ENCODE results near the gene WDR1. TPM values are rescaled to one million over a fixed set of nuclear protein-coding genes. Genes with fewer than 3 reads are reported as not detected.

WDR1 gene
- total RNA-seq, 1 experiment from 2014 or later = 367 TPM

GRCh38 chr4:10106421-10107039 is 10.1 kb downstream of the WDR1 start:
- no peaks in the 10 kb centered on the region; a peak in 1 of 5 replicates for H3K9me3 Mint-ChIP-seq
- H3K23ac ChIP-seq (ENCODE audit: insufficient read length, low read depth, low read length) = no peak overlapping the region
- H2AK5ac ChIP-seq (ENCODE audit: insufficient read length, low read length) = no peak overlapping the region
- no peak overlapping the region for H3K56ac ChIP-seq (ENCODE audit: insufficient read length, low read depth, low read length)
- H3K27ac Mint-ChIP-seq = no peak overlapping the region; a peak in 1 of 7 replicates
- no peak overlapping the region for H3K4me2 ChIP-seq (ENCODE audit: insufficient read depth, insufficient read length, low read length)
- peaks cover 81% of the 10 kb centered on the region for H3K79me2 ChIP-seq (ENCODE audit: insufficient read depth, low read length)
- H4K8ac ChIP-seq (replicated peaks; ENCODE audit: insufficient read length, low read depth, low read length) = no peak overlapping the region
- no peak overlapping the region for H2BK20ac ChIP-seq (ENCODE audit: low read depth, low read length, poor library complexity, severe bottlenecking)
- H2BK5ac ChIP-seq (ENCODE audit: insufficient read length, low read length) = no peak overlapping the region
- H3K23me2 ChIP-seq (ENCODE audit: insufficient read length, low read depth, low read length, poor library complexity, severe bottlenecking) = no peaks in the 10 kb centered on the region
- no peaks in the 10 kb centered on the region; the same call in 1 of the 2 replicates for H3K27me3 Mint-ChIP-seq (ENCODE audit: low read depth)
- H3K18ac ChIP-seq (ENCODE audit: insufficient read length, low read depth, low read length) = no peak overlapping the region
- WGBS (ENCODE audit: extremely low coverage, insufficient read length, low lambda C conversion rate) = no CpG with 5 or more reads among the region's 13 CpGs
- H4K91ac ChIP-seq (ENCODE audit: insufficient read length, low read depth, low read length) = no peak overlapping the region
- peaks cover 55 to 70% (median 66%) of the 10 kb centered on the region in 3 experiments for H3K36me3 Mint-ChIP-seq (ENCODE audit: insufficient read depth in 1 of 3, low read depth in 3 of 3)
- peaks cover 9% of the 10 kb centered on the region; the same call in 1 of the 2 replicates for H3K4me1 ChIP-seq (ENCODE audit: insufficient read depth, low read length)
- no peak overlapping the region for H2BK12ac ChIP-seq (ENCODE audit: insufficient read length, low read depth, low read length)
- no peak overlapping the region for H3K4ac ChIP-seq (ENCODE audit: low read depth, low read length)
- no peak overlapping the region for H3T11ph ChIP-seq (ENCODE audit: low read length)
- H2BK120ac ChIP-seq (ENCODE audit: low read depth, low read length, poor library complexity, severe bottlenecking) = no peak overlapping the region
- no peak for TF ChIP-seq CTCF (conservative IDR thresholded peaks at IDR 0.05)
- H3K14ac ChIP-seq (ENCODE audit: insufficient read depth, low read length) = no peak overlapping the region; the same call in 1 of the 2 replicates
- no peak for DNase-seq
- H4K20me1 ChIP-seq (ENCODE audit: control insufficient read depth, insufficient read depth, insufficient read length) = peaks cover 2% of the 10 kb centered on the region
- no peak overlapping the region for H3K9ac ChIP-seq (ENCODE audit: extremely low read depth, insufficient read length, low read length)
- no peaks in the 10 kb centered on the region for H3K27me3 ChIP-seq (ENCODE audit: insufficient read depth, low read length)
- H2AFZ ChIP-seq (ENCODE audit: low read length) = no peak overlapping the region
- H4K5ac ChIP-seq (ENCODE audit: insufficient read length, low read depth, low read length) = no peak overlapping the region
- H3K4me1 Mint-ChIP-seq = peaks cover 80 to 91% of the 10 kb centered on the region in 2 experiments
- no peak overlapping the region for H3K27ac ChIP-seq (ENCODE audit: insufficient read length, low read depth, low read length)
- H3K9me3 ChIP-seq (ENCODE audit: control insufficient read depth, low read depth, low read length) = no peaks in the 10 kb centered on the region
- H3K4me3 Mint-ChIP-seq = no peak overlapping the region; a peak in 1 of 5 replicates
- H2BK15ac ChIP-seq (ENCODE audit: low read depth, low read length) = no peak overlapping the region
- H3K79me1 ChIP-seq (ENCODE audit: insufficient read depth, low read depth, low read length, poor library complexity, severe bottlenecking) = peaks cover 4% of the 10 kb centered on the region

Data from H9 (cell line).